H1 (cell line): Measurements from ENCODE around the gene UXT. TPM values are rescaled to one million over a fixed set of nuclear protein-coding genes. Genes with fewer than 3 reads are reported as not detected.

ENCODE experiments used
- CTCF ChIA-PET: fragments of 300-600 bp; sonication (Branson Sonifier 250); formaldehyde crosslinking; loops from one replicate; lab custom pipeline; 2021; ENCODE audit not compliant: partially characterized antibody; lab: Charles Lee
- POLR2A ChIA-PET: fragments of 300-600 bp; sonication (Branson Sonifier 250); formaldehyde crosslinking; loops from one replicate; lab custom pipeline; 2021; ENCODE audit warnings: inconsistent platforms; ENCODE audit not compliant: partially characterized antibody; lab: Charles Lee
- DNase-seq, 2 experiments: peaks; one replicate each; pipeline versions ENCODE4 v3.0.0 to v3.0.0-alpha.2; 2010 to 2022; ENCODE audit warnings: low spot score in 2 of 2, low read depth in 1 of 2, mixed read lengths in 1 of 2
- FAIRE-seq: peaks from 2 replicates; lab custom pipeline; 2011; peaks lifted over from hg19 to GRCh38; lab: Jason Lieb, UNC
- H2AFZ ChIP-seq: 2 replicates; pipeline ENCODE4 v1.8.1; 2012; ENCODE audit warnings: low read length, inconsistent platforms
- H2AK5ac ChIP-seq: 2 replicates; pipeline ENCODE4 v1.6.1; 2013; ENCODE audit warnings: low read depth, low read length
- H2BK120ac ChIP-seq: replicated peaks from 2 replicates; pipeline ENCODE3; 2013; ENCODE audit warnings: low read depth, low read length, inconsistent platforms
- H2BK12ac ChIP-seq: 2 replicates; pipeline ENCODE4 v1.6.1; 2013; ENCODE audit warnings: low read depth, low read length
- H2BK15ac ChIP-seq: 2 replicates; pipeline ENCODE4 v1.6.1; 2013; ENCODE audit warnings: low read length
- H2BK20ac ChIP-seq: 2 replicates; pipeline ENCODE4 v1.6.1; 2013; ENCODE audit warnings: low read length
- H2BK5ac ChIP-seq: 2 replicates; pipeline ENCODE4 v1.6.1; 2013; ENCODE audit warnings: low read depth, low read length
- H3K14ac ChIP-seq: 2 replicates; pipeline ENCODE4 v1.6.1; 2013; ENCODE audit warnings: inconsistent platforms; ENCODE audit not compliant: insufficient read length
- H3K18ac ChIP-seq: 2 replicates; pipeline ENCODE4 v1.6.1; 2013; ENCODE audit warnings: low read length; ENCODE audit errors: extremely low read depth
- H3K23ac ChIP-seq: 2 replicates; pipeline ENCODE4 v1.6.1; 2013; ENCODE audit warnings: inconsistent platforms; ENCODE audit not compliant: insufficient read length
- H3K23me2 ChIP-seq: 2 replicates; pipeline ENCODE4 v1.6.1; 2013; ENCODE audit warnings: low read depth, low read length
- H3K27ac ChIP-seq: 2 replicates; pipeline ENCODE4 v1.6.1; 2011; ENCODE audit warnings: low read depth, low read length, inconsistent platforms
- H3K27me3 ChIP-seq, 4 experiments: replicated peaks in 1 of 4; 1 replicate in 1 of 4; 2 replicates in 3 of 4; pipeline versions ENCODE4 v1.6.1 to v1.8.1; 2011 to 2013; ENCODE audit warnings: low read length in 3 of 4, mild to moderate bottlenecking in 3 of 4, inconsistent platforms in 2 of 4, mixed read lengths in 2 of 4, moderate library complexity in 1 of 4; ENCODE audit not compliant: control insufficient read depth in 3 of 4, insufficient read depth in 3 of 4; ENCODE audit errors: extremely low read depth in 1 of 4
- H3K36me3 ChIP-seq, 4 experiments: 2 replicates each; pipeline versions ENCODE4 v1.6.1 to v1.8.1; 2011 to 2013; ENCODE audit warnings: mild to moderate bottlenecking in 4 of 4, low read length in 3 of 4, moderate library complexity in 2 of 4, control low read depth in 1 of 4, inconsistent platforms in 1 of 4; ENCODE audit not compliant: insufficient read depth in 4 of 4, control insufficient read depth in 2 of 4
- H3K4ac ChIP-seq: replicated peaks from 2 replicates; pipeline ENCODE3; 2013; ENCODE audit warnings: low read length, low read depth, mixed read lengths, inconsistent platforms; ENCODE audit not compliant: insufficient read length
- H3K4me1 ChIP-seq, 4 experiments: replicated peaks in 1 of 4; 1 replicate in 1 of 4; 2 replicates in 3 of 4; pipeline versions ENCODE4 v1.6.1 to v1.8.1; 2011 to 2013; ENCODE audit warnings: low read length in 3 of 4, inconsistent platforms in 2 of 4, mixed read lengths in 1 of 4; ENCODE audit not compliant: insufficient read depth in 4 of 4, control insufficient read depth in 3 of 4
- H3K4me2 ChIP-seq, 2 experiments: 2 replicates each; pipeline versions ENCODE4 v1.6.1 to v1.8.1; 2011 to 2013; ENCODE audit warnings: low read depth in 2 of 2, low read length in 2 of 2, control low read depth in 1 of 2, inconsistent platforms in 1 of 2, mild to moderate bottlenecking in 1 of 2; ENCODE audit not compliant: insufficient read depth in 1 of 2
- H3K4me3 ChIP-seq, 4 experiments: fragments of 200-600, 300-600 bp in 1 of 4; sonication (generic), shearing (Covaris generic), sonication (Bioruptor Twin) in 1 of 4; 2 replicates each; pipeline versions ENCODE4 v1.5.1 to v1.8.1; 2011 to 2016; ENCODE audit warnings: low read length in 4 of 4, low read depth in 3 of 4, control low read depth in 2 of 4, inconsistent platforms in 2 of 4, mild to moderate bottlenecking in 2 of 4, mixed read lengths in 1 of 4, moderate library complexity in 1 of 4; ENCODE audit not compliant: insufficient read depth in 2 of 4; ENCODE audit errors: extremely low read depth in 1 of 4
- H3K56ac ChIP-seq: replicated peaks from 2 replicates; pipeline ENCODE3; 2013; ENCODE audit warnings: low read depth, mild to moderate bottlenecking, mixed read lengths, low read length, inconsistent platforms; ENCODE audit not compliant: insufficient read length
- H3K79me1 ChIP-seq: 2 replicates; pipeline ENCODE4 v1.6.1; 2013; ENCODE audit warnings: low read depth, low read length, control low read depth
- H3K79me2 ChIP-seq, 2 experiments: 2 replicates each; pipeline versions ENCODE4 v1.6.1 to v1.8.1; 2012 to 2013; ENCODE audit warnings: low read length in 2 of 2, mild to moderate bottlenecking in 2 of 2, inconsistent platforms in 1 of 2; ENCODE audit not compliant: insufficient read depth in 2 of 2, control insufficient read depth in 1 of 2
- H3K9ac ChIP-seq, 4 experiments: replicated peaks in 1 of 4; 1 replicate in 1 of 4; 2 replicates in 3 of 4; pipeline versions ENCODE4 v1.6.1 to v1.8.1; 2011 to 2013; ENCODE audit warnings: low read depth in 3 of 4, low read length in 3 of 4, control low read depth in 2 of 4, mild to moderate bottlenecking in 2 of 4, moderate library complexity in 2 of 4, inconsistent platforms in 1 of 4; ENCODE audit errors: extremely low read depth in 1 of 4
- H3K9me3 ChIP-seq, 2 experiments: 2 replicates each; pipeline versions ENCODE4 v1.6.1 to v1.8.1; 2012 to 2013; ENCODE audit warnings: mild to moderate bottlenecking in 2 of 2, moderate library complexity in 2 of 2, control low read depth in 1 of 2, inconsistent platforms in 1 of 2, low read depth in 1 of 2, low read length in 1 of 2, mixed read lengths in 1 of 2; ENCODE audit not compliant: insufficient read depth in 2 of 2
- H4K20me1 ChIP-seq, 2 experiments: replicated peaks in 1 of 2; 2 replicates each; pipeline versions ENCODE3 to v1.8.1; 2011 to 2013; ENCODE audit warnings: inconsistent platforms in 2 of 2, low read length in 2 of 2, mild to moderate bottlenecking in 1 of 2; ENCODE audit not compliant: insufficient read depth in 2 of 2, control insufficient read depth in 1 of 2
- H4K5ac ChIP-seq: 2 replicates; pipeline ENCODE4 v1.6.1; 2013; ENCODE audit warnings: low read length, low read depth, mixed read lengths, inconsistent platforms; ENCODE audit not compliant: insufficient read length
- H4K8ac ChIP-seq: 2 replicates; pipeline ENCODE4 v1.8.0; 2013; ENCODE audit warnings: mild to moderate bottlenecking, moderate library complexity, low read length, inconsistent platforms; ENCODE audit not compliant: insufficient read depth; ENCODE audit errors: extremely low read depth
- H4K91ac ChIP-seq: replicated peaks from 2 replicates; pipeline ENCODE3; 2013; ENCODE audit warnings: low read length, mixed read lengths, inconsistent platforms; ENCODE audit not compliant: insufficient read length
- ATF2 ChIP-seq: IDR thresholded peaks from 2 replicates; pipeline ENCODE4 v1.6.1; 2012; ENCODE audit warnings: low read length, inconsistent platforms
- ATF3 ChIP-seq: IDR thresholded peaks from 2 replicates; pipeline ENCODE4 v1.6.1; 2011; ENCODE audit warnings: low read depth, mild to moderate bottlenecking, low read length; ENCODE audit not compliant: insufficient read depth
- CEBPB ChIP-seq: IDR thresholded peaks from 2 replicates; pipeline ENCODE4 v1.6.1; 2012; ENCODE audit warnings: low read depth, low read length
- CHD2 ChIP-seq: IDR thresholded peaks from 2 replicates; pipeline ENCODE4 v1.6.1; 2012; ENCODE audit warnings: low read length, improper control_type of control experiment
- CREB1 ChIP-seq: IDR thresholded peaks from 2 replicates; pipeline ENCODE4 v1.6.1; 2012; ENCODE audit warnings: inconsistent platforms
- EGR1 ChIP-seq: IDR thresholded peaks from 2 replicates; pipeline ENCODE4 v1.6.1; 2011; ENCODE audit warnings: low read depth, low read length, borderline replicate concordance
- EP300 ChIP-seq, 2 experiments: IDR thresholded peaks; 1 replicate in 1 of 2; 2 replicates in 1 of 2; pipeline ENCODE4 v1.6.1; 2011 to 2012; ENCODE audit warnings: low read depth in 2 of 2, low read length in 2 of 2, mild to moderate bottlenecking in 2 of 2, borderline replicate concordance in 1 of 2, inconsistent platforms in 1 of 2, moderate library complexity in 1 of 2
- EZH2 ChIP-seq: fragments of 200-600 bp; sonication (generic); IDR thresholded peaks from 2 replicates; pipeline ENCODE4 v1.7.1; 2012; ENCODE audit warnings: low read depth, mild to moderate bottlenecking, moderate library complexity, low read length, inconsistent platforms; ENCODE audit not compliant: severe bottlenecking
- KDM5A ChIP-seq: fragments of 200-600 bp; IDR thresholded peaks from 2 replicates; pipeline ENCODE4 v1.7.1; 2012; ENCODE audit warnings: mild to moderate bottlenecking, low read length, inconsistent platforms, mixed read lengths
- SIX5 ChIP-seq: IDR thresholded peaks from 2 replicates; pipeline ENCODE4 v1.6.1; 2011; ENCODE audit warnings: mild to moderate bottlenecking, low read depth, low read length
- TAF1 ChIP-seq: IDR thresholded peaks from 2 replicates; pipeline ENCODE4 v1.6.1; 2011; ENCODE audit warnings: mild to moderate bottlenecking, low read depth, low read length
- YY1 ChIP-seq: IDR thresholded peaks from 2 replicates; pipeline ENCODE4 v1.6.1; 2011; ENCODE audit warnings: low read depth, mild to moderate bottlenecking, low read length
- whole genome bisulfite sequencing, 2 experiments: shearing (Covaris generic) in 1 of 2; methylation state at CpG; one replicate each; pipeline versions ENCODE4 v1.1.6 to v1.1.7; 2013 to 2015; ENCODE audit warnings: low lambda C conversion rate in 2 of 2, mixed read lengths in 2 of 2, inconsistent platforms in 1 of 2, low coverage in 1 of 2, missing lambda C conversion rate in 1 of 2; ENCODE audit not compliant: insufficient replicate concordance in 2 of 2, insufficient coverage in 1 of 2, insufficient read length in 1 of 2; ENCODE audit errors: extremely low coverage in 1 of 2, missing lambda C conversion rate in 1 of 2; 5-methylcytosine and 5-hydroxymethylcytosine counted together
- polyA plus RNA-seq, 7 experiments: library from polyadenylated mRNA; depleted of rRNA in 3 of 7; stranded (reverse) in 5 of 7; unstranded in 2 of 7; fragments of >200 nt in 5 of 7; fragments of 200-250 nt in 2 of 7; gene quantifications; 1 replicate in 5 of 7; 2 replicates in 1 of 7; 4 replicates in 1 of 7; pipeline versions ENCODE4 v1.2.1 to v1.2.3, GENCODE V29; 2011 to 2013; ENCODE audit warnings: missing spikeins in 2 of 7, mixed read lengths in 2 of 7
- total RNA-seq: library from RNA; stranded (reverse); fragmentation: NEBNext Ultra II Directional; extraction: Animal tissue kit (Norgen Biotek cat#: 25700); gene quantifications from 2 replicates; pipeline ENCODE4 v1.2.1, GENCODE V29; 2021

Gene UXT
- total and polyA plus RNA-seq, 2 of the 8 experiments (the other 6 are each of a cell fraction or from before 2014, with no cell fraction given): 69.4 to 116 TPM

GRCh38 chrX:47614618-47615017, 44.4 kb downstream of the UXT start:
- H3K9ac ChIP-seq: no peak overlapping the region
- H3K23me2 ChIP-seq: no peaks in the 10 kb centered on the region
- H3K4ac ChIP-seq: no peak overlapping the region
- no peak overlapping the region for H3K18ac ChIP-seq
- no peaks in the 10 kb centered on the region for H3K9me3 ChIP-seq
- H3K56ac ChIP-seq: no peak overlapping the region
- H2BK12ac ChIP-seq: no peak overlapping the region
- no peaks in the 10 kb centered on the region for H3K79me1 ChIP-seq
- H3K23ac ChIP-seq: no peak overlapping the region
- H3K4me2 ChIP-seq: no peak overlapping the region
- CTCF ChIA-PET: interaction anchor here (0.8 to 2.1 kb wide), 4 partner anchors 11 to 53 kb away, joined by 4 to 5 read pairs (median 4); no protein-coding TSS in a partner anchor
- H4K91ac ChIP-seq: no peak overlapping the region
- H3K36me3 ChIP-seq: no peaks in the 10 kb centered on the region
- 79% methylated on average over 4 of the region's 5 CpGs; no CpG with 5 or more reads in 1 of the 2 experiments for WGBS, 2 experiments
- H2BK5ac ChIP-seq: no peak overlapping the region
- DNase-seq (no peak), FAIRE-seq (no peak)
- H4K8ac ChIP-seq: no peak overlapping the region
- H3K14ac ChIP-seq: no peak overlapping the region
- H2BK20ac ChIP-seq: no peak overlapping the region
- H3K4me1 ChIP-seq: no peaks in the 10 kb centered on the region
- no peaks in the 10 kb centered on the region for H4K20me1 ChIP-seq
- no peak overlapping the region for H4K5ac ChIP-seq
- H3K4me3 ChIP-seq: no peak overlapping the region
- no peaks in the 10 kb centered on the region for H3K27me3 ChIP-seq
- POLR2A ChIA-PET: interaction anchor here (1.4 kb wide), 1 partner anchor 33 kb away, joined by 5 read pairs; the partner anchor contains the start of gene TIMP1
- no peak overlapping the region for H2AFZ ChIP-seq
- no peak overlapping the region for H2BK15ac ChIP-seq
- H3K27ac ChIP-seq: no peak overlapping the region
- H2AK5ac ChIP-seq: no peak overlapping the region
- no peak overlapping the region for H2BK120ac ChIP-seq
- no peaks in the 10 kb centered on the region for H3K79me2 ChIP-seq
- no peak for TF ChIP-seq ATF2
- no peak for TF ChIP-seq CHD2
- no peak for TF ChIP-seq ATF3
- no peak for TF ChIP-seq EZH2
- no peak for TF ChIP-seq EP300 (IDR thresholded peaks at IDR 0.05; ENCODE audit: borderline replicate concordance in 1 of 2, low read depth in 2 of 2, low read length in 2 of 2)
- TF ChIP-seq CEBPB: no peak
- TF ChIP-seq EGR1: no peak
- TF ChIP-seq YY1: no peak
- no peak for TF ChIP-seq SIX5
- no peak for TF ChIP-seq CREB1
- TF ChIP-seq TAF1: no peak
- TF ChIP-seq KDM5A: no peak
